Measurements from ENCODE around the gene CFAP100. TPM values are rescaled to one million over a fixed set of nuclear protein-coding genes. Genes with fewer than 3 reads are reported as not detected.

CFAP100 gene
- total and polyA plus RNA-seq, 9 of the 15 experiments (the other 6 are each of a cell fraction or from before 2014, with no cell fraction given): not detected

DNA sequence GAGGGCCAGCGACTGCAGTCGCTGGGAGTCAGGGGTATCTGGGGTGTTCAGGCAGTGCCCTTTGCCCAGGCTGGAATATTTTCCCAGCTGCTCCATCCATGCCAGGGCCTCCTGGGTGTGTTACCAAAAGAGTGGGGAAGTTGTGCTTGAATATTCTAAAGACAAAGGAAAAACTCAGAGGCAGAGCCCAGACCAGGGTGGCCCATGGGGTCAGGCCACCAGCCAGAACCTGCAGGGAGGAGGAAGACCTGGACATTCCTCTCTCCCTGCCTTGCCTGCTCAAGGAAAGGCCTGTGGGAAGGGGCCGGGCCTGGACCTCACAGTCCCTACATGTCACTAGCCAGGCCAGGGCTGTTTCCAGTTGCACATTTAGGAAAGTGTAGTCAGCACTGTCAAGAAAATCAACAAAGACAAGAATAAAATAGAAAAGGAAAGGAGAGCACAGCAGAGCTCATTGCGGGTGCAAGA lies 21.5 kb upstream of the CFAP100 start:
- in situ Hi-C loops (cut with MboI): no loop called here
- TF ChIP-seq, protein P1, sequence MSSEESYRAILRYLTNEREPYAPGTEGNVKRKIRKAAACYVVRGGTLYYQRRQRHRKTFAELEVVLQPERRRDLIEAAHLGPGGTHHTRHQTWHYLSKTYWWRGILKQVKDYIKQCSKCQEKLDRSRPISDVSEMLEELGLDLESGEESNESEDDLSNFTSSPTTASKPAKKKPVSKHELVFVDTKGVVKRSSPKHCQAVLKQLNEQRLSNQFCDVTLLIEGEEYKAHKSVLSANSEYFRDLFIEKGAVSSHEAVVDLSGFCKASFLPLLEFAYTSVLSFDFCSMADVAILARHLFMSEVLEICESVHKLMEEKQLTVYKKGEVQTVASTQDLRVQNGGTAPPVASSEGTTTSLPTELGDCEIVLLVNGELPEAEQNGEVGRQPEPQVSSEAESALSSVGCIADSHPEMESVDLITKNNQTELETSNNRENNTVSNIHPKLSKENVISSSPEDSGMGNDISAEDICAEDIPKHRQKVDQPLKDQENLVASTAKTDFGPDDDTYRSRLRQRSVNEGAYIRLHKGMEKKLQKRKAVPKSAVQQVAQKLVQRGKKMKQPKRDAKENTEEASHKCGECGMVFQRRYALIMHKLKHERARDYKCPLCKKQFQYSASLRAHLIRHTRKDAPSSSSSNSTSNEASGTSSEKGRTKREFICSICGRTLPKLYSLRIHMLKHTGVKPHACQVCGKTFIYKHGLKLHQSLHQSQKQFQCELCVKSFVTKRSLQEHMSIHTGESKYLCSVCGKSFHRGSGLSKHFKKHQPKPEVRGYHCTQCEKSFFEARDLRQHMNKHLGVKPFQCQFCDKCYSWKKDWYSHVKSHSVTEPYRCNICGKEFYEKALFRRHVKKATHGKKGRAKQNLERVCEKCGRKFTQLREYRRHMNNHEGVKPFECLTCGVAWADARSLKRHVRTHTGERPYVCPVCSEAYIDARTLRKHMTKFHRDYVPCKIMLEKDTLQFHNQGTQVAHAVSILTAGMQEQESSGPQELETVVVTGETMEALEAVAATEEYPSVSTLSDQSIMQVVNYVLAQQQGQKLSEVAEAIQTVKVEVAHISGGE (CRISPR knock-in tag; IDR thresholded peaks at IDR 0.05): no peak
- TF ChIP-seq TAF9B (IDR thresholded peaks at IDR 0.05; ENCODE audit: partially characterized antibody): no peak
- TF ChIP-seq LEF1 (IDR thresholded peaks at IDR 0.05): no peak
- TF ChIP-seq GTF2F1 (IDR thresholded peaks at IDR 0.05; ENCODE audit: low read depth, low read length): no peak
- TF ChIP-seq, protein P2, sequence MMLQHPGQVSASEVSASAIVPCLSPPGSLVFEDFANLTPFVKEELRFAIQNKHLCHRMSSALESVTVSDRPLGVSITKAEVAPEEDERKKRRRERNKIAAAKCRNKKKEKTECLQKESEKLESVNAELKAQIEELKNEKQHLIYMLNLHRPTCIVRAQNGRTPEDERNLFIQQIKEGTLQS (IDR thresholded peaks at IDR 0.05): no peak
- TF ChIP-seq, protein P2 (CRISPR knock-in tag; conservative IDR thresholded peaks at IDR 0.05): no peak
- TF ChIP-seq SIN3A (IDR thresholded peaks at IDR 0.05; ENCODE audit: borderline replicate concordance in 2 of 2, control insufficient read depth in 1 of 2, low read depth in 2 of 2, low read length in 2 of 2): no peak
- TF ChIP-seq, protein P3, sequence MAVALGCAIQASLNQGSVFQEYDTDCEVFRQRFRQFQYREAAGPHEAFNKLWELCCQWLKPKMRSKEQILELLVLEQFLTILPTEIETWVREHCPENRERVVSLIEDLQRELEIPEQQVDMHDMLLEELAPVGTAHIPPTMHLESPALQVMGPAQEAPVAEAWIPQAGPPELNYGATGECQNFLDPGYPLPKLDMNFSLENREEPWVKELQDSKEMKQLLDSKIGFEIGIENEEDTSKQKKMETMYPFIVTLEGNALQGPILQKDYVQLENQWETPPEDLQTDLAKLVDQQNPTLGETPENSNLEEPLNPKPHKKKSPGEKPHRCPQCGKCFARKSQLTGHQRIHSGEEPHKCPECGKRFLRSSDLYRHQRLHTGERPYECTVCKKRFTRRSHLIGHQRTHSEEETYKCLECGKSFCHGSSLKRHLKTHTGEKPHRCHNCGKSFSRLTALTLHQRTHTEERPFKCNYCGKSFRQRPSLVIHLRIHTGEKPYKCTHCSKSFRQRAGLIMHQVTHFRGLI (CRISPR knock-in tag; IDR thresholded peaks at IDR 0.05): no peak
- TF ChIP-seq KLF16 (IDR thresholded peaks at IDR 0.05): no peak
- TF ChIP-seq NFE2 (IDR thresholded peaks at IDR 0.05; ENCODE audit: low read depth): no peak
- TF ChIP-seq ZNF76 (CRISPR knock-in tag; IDR thresholded peaks at IDR 0.05; ENCODE audit: borderline replicate concordance): no peak
- TF ChIP-seq GTF2E2 (tag; IDR thresholded peaks at IDR 0.05): no peak
- TF ChIP-seq ZFX (CRISPR knock-in tag; IDR thresholded peaks at IDR 0.05): no peak
- no peak for TF ChIP-seq LARP7 (IDR thresholded peaks at IDR 0.05)
- TF ChIP-seq, protein P4, sequence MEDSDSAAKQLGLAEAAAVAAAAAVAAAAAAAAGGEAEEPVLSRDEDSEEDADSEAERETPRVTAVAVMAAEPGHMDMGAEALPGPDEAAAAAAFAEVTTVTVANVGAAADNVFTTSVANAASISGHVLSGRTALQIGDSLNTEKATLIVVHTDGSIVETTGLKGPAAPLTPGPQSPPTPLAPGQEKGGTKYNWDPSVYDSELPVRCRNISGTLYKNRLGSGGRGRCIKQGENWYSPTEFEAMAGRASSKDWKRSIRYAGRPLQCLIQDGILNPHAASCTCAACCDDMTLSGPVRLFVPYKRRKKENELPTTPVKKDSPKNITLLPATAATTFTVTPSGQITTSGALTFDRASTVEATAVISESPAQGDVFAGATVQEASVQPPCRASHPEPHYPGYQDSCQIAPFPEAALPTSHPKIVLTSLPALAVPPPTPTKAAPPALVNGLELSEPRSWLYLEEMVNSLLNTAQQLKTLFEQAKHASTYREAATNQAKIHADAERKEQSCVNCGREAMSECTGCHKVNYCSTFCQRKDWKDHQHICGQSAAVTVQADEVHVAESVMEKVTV (CRISPR knock-in tag; IDR thresholded peaks at IDR 0.05): no peak
- TF ChIP-seq SAP30 (IDR thresholded peaks at IDR 0.05; ENCODE audit: borderline replicate concordance, insufficient read depth, low read depth, low read length, poor library complexity, severe bottlenecking): no peak

More for the DNA sequence above, 21.5 kb upstream of the CFAP100 start:
- ChIA-PET POLR2A (no interaction called here), CTCF (ENCODE audit: low intra/inter-chr PET ratio) (no interaction called here)
- 0% methylated on average over 3 of the region's 4 CpGs for WGBS (ENCODE audit: insufficient coverage, low coverage, missing lambda C conversion rate)
- Histone ChIP-seq H3K27me3 (ENCODE audit: control insufficient read depth in 2 of 2, insufficient read depth in 2 of 2, low read length in 2 of 2) (peaks cover 10 to 64% of the 10 kb centered on the region in 2 experiments; a peak in 3 of 5 replicates), H3K4me3 (no peak overlapping the region), H3K27ac (ENCODE audit: extremely low read depth, low read depth, low read length) (no peak overlapping the region), H3K9me1 (ENCODE audit: control insufficient read depth, insufficient read depth, low read length) (no peaks in the 10 kb centered on the region), H3K9me3 (replicated peaks; ENCODE audit: control insufficient read depth, insufficient read depth, low read depth, low read length) (no peaks in the 10 kb centered on the region), H3K9ac (ENCODE audit: insufficient read depth in 1 of 2, low read depth in 2 of 2, low read length in 2 of 2) (no peak overlapping the region), H3K4me1 (replicated peaks in 1 of 2; ENCODE audit: control insufficient read depth in 2 of 2, insufficient read depth in 2 of 2, low read length in 2 of 2) (no peaks in the 10 kb centered on the region), H3K79me2 (ENCODE audit: control insufficient read depth, insufficient read depth, low read length) (no peaks in the 10 kb centered on the region), H4K20me1 (replicated peaks; ENCODE audit: control insufficient read depth, insufficient read depth, low read length) (no peaks in the 10 kb centered on the region), H3K36me3 (ENCODE audit: control insufficient read depth, insufficient read depth, low read length) (no peaks in the 10 kb centered on the region), H2AFZ (ENCODE audit: low read depth, low read length) (no peak overlapping the region), H3K4me2 (ENCODE audit: insufficient read depth, low read length) (no peak overlapping the region)
- FAIRE-seq: no peak
- BruUV-seq (replicated peaks): no TSS peak
- no peak for ATAC-seq
- DNase-seq (ENCODE audit: extremely low read depth in 1 of 4, low spot score in 3 of 4): no peak
- intact Hi-C loops (cut with micrococcal nuclease): no loop called here

All from K562 (cell line).